Putamen (tissue), 1 donor: ENCODE data around the gene ENPP7.

Experiments
- DNase-seq: peaks from one replicate; pipeline ENCODE4 v3.0.0-alpha.2; 2016; ENCODE audit warnings: low spot score

The ENPP7 gene

DNA sequence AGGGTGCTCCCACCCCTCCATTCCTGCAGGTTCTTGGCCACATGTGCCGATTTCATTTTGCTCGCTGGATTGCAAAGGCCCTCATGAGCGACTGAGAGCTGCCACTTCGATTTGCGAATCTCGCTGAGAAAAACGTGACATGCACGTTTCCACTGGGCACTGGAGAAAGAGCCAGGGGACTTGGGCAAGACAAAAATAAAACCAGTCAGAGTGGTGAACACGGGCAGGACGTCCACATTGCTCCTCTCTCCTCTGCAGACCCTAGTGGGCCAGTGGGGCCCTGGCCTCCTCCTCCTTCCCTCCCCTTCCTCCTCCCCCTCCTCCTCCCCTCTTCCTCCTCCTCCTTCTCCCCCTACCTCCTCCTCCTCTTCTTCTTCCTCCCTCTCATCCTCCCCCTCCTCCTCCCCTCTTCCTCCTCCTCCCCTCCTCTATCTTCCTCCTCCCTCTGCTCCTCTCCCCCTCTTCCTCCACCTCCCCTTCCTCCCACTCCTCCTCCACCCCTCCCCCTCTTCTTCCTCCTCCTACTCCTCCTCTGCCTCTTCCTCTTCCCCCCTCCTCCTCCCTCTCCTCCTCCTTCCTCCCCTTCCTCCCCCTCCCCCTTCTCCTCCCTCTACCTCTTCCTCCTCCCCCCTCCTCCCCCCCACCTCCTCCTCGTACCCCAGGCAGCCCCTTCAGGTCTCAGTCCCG, 28.1 kb upstream of the ENPP7 start:
- DNase-seq, result no peak

DNA sequence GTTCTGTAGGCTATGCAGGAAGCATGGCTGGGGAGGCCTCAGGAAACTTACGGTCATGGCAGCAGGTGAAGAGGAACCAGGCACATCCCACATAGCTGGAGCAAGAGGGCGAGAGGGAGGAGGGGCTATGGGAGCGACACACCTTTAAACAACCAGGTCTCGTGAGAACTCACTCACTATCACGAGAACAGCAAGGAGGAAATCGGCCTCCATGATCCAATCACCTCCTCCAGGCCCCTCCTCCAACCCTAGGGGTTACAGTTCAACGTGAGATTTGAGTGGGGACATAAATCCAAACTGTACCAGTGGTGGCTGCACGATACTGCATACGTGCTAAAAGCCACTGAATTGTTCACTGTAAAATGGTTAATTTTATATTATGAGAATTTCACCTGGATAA, 26.1 kb upstream of the ENPP7 start:
- DNase-seq, result no peak

DNA sequence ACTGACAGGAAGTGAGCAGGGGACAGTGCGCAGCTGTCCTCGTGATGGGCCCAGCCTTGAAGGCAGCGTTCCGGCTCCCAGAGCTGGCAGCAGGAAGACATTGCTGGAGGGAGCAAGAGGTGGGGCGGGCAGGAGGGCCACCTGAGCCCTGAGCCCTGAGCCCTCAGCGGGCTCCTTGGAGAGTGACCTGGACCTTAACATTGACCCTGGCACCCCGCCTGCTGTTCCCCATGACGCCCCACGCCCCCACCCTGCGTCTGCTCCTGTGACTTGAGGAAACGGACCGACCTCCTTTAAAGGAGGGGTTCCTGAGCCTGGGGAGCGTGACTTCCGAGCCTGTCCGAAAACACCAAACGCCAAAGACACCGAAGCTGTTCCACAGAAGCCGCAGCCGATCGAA, 25.1 kb upstream of the ENPP7 start:
- no peak for DNase-seq

DNA sequence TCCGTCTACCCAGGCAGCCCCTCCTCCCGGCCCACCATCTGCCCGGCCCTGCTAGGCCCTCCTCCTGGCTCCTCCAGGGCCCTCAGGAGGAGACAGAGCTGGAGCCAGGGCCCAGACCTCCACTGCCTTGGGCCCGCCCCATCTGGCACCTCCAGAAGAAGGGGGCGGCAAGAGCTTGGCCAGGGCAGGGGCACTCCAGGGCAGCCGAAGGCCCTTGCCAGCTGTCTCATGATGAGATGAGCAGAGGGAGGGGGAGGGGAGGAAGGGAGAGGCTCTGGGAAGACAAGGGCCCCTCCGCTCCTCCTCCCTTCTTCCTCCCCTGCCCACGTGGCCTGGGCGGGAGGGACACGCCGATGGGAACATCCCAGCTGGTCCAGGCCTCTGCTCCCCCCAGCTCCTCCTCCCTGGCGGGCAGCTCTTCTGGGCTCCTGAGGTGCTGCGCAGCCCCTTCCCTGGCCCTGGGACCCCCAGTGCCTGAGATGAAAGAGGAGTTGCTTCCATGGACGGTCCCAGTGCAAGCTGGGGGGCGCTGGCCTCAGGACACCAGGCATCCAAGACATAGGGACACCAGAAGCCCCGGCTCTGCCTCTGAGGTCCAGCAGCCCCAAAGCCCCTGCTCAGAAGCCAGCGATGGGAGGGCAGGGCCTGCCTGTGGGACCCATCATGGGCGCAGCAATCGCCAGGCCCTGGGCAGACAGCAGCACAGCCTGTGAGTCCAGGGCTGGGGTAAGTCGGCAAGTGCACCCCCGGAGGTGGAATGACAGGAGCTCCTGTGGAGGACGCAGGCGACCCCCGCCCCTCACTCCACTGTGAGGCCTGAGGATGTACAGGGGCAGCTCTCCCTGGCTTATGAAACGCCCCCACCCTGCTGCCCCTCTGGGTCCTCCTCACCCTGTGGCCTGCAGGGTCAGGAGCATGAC, 23.6 kb upstream of the ENPP7 start:
- DNase-seq, result no peak

DNA sequence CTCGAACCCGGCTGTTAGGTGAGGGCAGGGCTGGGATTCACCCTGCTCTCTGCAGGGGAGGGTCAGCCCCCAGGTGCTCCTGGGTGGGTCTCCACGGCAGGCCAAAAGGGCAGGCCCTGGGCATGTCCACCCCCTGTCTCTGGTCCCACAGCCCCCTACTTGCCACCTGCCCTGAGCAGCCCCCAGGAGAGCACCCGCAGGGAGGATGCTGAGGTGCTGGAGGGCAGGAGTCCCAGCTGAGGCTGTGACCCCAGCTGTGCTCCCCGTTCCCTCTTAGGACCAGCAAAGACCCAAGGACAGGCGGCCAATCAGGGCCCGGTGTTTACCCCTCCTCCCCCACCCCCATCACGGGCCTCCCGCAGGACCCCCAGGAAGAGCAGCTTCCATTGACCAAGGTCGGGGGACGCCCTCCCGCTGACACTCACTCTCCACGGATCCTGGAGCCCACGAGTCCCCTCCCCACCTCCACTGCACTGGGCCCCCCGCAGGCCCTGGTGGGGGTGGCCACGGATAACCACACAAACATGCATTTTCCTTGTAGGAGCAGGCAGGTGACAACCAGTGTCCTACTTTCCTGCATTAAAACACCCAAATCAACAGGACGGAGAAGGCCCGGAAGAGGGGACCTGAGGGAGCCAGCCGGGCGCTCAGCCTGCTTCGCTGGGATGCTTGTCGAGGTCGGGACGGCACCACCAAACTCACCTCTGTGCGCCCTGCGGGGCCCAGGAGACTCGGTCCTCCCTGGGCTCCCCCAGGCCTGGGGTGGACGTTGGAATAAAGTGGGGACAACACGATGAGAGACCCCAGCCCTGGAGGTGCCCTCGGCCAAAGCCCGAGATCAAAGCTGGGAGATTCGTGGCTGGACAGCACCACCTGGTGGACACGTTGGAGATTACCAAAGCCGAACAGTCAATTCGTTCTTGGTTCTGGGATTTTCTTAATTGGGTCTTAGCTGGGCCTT, 22.5 kb upstream of the ENPP7 start:
- peak; percentile 19 for DNase-seq

DNA sequence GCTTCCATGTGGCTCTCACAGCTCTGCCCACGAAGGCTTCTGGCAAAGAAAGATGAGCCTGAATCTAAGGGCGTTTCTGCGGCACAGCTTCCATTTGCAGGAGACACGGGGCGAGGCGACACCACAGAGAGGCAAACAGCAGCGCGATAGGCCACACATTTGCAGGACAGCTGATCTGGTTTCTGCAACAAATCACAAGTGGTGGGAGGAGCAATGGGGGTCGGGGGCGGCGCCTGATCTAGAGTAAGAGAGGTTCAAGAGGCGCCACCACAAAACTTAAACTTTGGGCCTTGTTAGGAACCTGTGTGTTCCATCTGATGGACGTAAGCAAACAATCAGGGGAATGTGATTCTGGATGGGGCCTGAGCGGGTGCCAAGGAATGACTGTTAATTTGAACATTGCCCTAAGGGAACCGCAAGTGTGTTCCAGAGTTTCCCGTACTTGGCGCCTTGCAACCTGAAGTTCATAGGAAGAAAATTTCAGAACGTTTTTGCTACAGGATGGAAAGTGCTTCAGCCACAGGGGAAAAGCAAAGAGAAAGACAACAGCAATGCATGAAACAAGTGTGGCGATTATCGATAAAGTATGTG, 18.9 kb upstream of the ENPP7 start:
- DNase-seq, result no peak

DNA sequence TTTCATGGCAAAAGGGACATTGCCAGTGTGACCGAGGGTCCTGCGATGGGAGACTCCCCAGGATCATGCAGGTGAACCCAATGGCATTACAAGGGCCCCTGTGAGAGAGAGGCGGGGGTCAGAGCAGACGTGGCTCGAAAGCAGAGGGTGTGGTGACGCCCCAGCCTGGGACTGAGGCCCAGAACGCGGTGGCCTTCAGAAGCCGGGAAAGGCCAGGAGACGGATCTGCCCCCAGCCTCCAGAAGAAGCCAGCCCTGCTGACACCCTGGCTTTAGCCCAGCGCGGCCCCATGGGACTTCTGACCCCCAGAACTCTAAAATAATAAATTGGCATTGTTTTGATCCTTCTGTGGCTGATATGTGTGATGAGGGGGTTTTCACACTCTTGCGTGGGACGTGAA, 17.4 kb upstream of the ENPP7 start:
- DNase-seq, result no peak

DNA sequence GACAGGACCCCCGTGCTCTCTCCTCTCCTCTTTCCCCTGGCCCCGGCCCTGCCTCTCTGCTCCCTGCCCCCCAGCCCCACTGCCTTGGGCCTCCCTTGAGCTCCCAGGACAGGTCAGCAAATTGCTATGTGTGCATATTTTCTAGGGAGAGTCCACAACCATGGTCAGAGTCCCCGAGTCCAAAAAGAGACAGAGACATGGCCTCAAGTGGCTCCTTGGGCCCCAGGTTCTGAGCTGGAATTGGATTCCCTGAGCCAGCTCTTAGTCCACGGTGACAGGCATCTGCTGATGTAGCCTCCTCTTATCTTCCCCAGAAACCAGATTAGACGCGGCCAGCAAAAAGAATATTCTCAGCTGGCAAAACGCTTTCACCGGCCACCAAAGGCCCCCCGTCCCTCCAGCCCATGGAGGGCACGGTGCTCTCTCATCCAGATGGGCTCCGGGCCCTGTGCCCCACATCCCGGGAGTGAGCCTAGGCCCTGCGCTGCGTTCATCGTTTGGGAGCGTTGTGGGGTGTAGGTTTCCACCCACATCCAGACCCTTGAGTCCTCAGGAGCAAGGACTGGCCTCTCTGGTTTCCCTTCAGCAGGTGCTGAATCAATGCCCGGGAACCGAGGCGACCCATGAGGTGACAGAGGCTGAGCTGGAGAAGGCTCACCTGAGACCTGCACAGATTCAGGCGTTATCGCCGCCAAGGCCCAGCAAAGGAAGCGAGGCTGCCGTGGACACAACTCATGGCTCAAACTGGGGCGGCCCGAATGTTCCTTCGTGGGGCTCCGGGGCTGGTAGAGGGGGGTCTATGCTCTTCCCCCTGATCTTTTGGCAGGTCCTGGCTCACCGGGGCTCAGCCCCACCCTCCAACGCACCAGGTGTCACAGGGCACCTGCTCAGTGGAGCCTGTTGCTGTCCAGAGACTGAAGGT, 16.3 kb upstream of the ENPP7 start:
- DNase-seq, result no peak

DNA sequence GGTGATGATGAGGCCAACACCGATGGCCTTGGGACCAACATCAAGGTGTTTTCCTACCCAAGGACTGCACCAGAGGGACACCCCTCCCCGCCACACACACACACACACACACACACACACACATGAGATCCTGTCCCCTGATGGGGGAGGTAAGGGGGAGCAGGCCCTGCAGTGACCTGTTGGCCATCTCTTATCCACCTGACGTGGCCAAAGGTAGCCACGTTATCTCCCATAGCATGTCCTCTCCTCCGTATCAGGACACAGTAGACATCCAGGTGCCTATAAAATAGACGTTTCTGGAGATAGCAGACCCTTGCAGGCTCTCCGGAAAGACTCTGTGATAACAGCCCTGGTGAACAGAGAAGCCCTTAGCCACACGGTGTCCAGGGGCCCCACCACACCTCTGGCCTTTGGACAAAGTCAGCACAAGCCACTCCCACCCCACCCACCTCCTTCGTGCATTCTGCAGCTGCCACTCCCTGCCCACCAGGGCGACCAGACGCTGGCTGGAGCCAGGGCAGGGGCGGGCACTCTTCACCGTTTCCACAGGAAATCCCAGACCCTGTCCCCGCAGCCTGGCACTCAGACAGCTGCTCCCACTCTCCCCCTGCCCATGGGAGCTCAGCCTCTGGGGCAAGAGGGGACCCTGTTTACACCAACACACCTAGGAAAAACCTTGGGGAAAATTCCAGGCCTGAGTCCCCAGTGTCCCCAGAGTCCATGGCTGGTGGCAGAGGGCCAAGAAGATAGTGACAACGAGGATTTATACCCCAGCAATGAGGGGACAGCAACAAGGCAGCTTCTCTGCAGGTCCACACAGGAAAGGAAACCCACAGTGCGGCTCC, 15.4 kb upstream of the ENPP7 start:
- no peak for DNase-seq

DNA sequence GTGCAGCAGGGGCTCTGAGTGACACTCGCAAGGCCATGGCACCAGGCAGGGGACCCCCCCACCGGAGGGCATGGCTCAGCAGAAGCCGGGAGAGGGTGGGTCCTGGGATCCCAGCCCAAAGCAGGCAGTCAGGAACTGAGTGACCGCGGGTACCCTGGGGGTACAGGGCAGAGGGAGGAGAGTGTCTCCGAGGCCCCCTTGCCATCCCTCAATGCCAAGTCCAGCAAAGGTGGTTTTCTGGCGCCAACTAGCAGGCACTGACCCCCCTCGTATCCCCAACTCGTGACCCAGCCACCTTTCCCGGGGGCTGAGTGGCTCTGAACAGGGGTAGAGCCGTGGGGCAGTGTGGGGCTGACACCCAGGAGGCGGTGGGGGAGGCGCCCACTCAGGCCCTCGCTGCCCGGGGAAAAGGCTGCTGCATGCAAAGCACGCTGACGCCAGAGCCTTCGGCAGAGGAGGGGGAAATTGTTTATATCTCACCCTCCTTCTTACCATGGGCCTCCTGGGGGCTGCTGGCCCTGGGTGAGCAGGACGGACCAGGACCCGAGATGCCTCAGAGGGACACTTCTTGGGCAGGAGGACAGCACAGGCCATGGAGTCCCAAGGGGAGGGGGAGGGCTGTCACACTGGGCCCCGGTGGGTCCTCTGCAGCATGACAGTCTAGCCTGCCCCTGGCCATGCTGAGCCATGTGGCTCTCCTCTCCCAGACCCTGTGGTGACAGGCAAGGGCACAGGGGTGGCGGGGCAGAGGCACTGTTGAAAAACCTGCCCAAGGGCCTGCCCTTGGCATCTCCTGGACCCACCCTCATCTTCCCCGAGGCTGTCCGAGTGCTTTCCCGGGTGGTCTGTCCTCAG, 14.6 kb upstream of the ENPP7 start:
- DNase-seq, result no peak

DNA sequence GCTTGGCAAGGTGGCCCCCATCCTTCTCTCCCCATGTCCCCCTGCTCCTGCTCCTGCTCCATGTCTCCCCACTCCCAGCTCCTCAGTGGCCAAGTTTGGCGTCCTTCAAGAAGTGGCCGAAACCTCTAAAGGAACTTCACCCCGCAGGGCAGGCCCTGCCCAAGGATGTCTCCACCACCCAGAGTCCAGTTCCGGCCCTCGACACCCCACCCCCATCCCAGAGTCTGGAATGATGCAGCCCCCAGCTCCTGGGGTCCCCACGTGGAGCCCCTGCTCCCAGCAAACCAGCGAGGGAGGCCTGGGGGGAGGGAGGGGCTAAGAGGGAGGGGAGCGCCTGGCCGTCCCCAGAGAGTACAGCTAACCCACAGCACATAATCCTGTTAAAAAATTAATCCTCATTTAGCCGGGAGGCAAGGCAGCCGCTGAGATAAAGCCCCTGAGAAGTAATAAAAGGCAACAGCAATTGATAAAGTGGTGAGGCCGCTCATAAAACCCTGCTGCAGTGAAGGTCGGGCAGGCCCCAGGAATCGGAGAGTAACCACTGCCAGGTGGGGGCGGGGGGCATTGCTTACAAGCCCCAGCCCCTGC, 9.9 kb upstream of the ENPP7 start:
- no peak for DNase-seq

DNA sequence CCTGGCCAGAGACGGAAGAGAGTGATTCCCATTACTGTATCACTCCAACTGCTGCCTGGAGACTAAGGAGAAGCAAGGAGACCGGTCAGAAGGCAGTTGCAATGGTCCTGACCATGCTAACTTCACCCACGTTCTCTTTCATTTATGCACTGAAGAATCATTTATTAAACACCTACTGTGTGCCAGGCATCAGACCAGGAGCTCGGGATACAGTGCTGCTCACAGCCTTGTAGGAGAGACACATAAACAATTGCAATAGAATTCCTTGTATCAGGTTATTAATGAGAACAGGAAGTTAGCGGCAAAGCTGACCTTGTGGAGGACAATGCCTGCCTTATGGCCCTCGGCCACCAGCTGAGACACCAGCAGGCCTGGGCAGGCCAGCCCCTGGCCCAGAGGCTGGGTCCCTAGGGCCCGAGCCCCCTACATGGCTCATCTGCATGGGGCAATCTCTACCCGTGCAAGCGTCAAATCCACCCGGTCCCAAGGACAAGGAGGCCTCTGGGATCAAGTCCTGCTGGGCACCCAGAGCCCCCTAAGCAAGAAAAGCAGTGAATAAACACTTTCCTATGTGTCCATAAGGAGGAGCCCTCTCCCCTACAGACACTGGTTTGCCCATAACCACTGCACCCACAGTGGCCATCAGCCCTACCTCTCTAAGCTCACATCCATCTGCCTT, 8.6 kb upstream of the ENPP7 start:
- DNase-seq, result no peak

DNA sequence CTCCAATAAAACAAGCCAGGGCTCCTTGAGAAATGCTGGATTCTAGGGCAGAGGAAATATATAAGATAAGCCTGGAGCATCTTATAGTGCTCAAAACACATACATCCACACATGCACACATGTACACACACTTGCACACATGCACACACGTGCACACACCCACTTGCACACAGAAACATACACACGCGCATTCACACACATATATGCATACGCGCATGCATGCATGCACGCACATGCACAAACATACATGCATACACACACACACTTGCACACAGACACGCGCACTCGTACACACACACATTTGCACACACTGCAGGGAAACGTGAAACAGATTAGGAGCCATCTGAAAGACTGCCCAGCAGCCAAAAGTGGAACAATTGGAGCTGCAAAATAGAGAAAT, 8.0 kb upstream of the ENPP7 start:
- DNase-seq, result no peak

DNA sequence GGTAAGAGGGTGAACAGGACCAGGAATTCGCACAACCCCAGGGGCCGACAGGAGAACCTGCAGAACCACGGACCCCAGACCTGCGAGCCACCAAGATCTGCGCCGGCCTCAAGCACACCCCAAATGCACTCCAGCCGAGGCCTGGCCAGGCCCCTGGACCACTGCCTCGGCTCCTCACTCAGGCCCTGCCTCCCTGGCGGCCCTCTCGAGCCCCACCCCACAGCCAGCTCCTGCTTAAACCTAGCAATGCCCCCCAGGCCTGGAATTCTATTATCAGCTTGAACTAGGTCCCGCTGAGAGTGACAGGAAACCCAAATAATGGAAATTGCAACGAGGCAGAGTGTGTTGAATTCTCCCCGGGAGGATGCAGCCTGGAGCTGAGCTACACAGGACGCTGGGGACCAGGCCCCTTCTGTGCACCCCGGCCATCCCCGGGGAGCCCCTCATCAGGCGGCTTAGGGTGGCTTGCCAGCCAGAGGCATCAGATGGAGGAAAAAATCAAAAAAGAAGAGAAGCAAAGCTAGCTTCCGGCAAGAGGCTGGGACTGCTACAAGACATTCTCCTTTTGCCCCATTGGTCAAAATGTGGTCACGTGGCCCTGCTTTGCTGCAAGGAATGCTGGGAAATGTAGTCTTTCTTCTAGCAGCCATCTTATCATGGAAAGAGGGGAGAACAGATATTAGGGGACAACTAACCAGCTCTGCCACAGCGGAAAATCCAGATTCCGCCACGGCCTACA, 2.4 kb upstream of the ENPP7 start:
- peak; percentile 93 for DNase-seq

DNA sequence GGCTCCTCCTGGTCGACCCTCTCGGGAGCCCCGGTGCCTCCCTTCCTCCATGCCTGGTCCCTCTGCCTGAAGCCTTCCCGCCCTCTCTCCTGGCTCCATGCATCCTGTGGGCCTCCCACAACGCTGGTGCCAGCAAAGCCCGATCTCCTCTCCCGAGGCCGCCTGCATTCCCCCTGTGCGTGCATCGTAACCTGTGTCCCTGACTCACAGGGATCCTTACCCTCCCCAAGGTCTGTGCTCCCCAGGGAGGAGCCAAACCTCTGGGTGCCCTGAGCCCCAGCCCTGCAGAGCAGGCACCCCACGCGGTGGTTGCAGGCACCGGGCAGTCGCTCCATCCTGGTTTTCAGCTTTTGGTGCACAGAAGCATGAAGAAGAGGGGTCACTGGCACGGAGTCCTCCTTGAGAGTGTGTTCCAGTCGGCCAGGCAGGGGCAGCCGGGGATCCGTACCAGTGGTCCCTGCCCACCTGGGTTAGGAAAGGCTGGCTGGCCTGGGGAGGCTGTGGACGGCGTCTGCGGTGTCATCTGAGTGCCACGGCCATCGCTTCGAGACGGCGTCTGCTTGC, 1.8 kb upstream of the ENPP7 start:
- DNase-seq, result no peak

DNA sequence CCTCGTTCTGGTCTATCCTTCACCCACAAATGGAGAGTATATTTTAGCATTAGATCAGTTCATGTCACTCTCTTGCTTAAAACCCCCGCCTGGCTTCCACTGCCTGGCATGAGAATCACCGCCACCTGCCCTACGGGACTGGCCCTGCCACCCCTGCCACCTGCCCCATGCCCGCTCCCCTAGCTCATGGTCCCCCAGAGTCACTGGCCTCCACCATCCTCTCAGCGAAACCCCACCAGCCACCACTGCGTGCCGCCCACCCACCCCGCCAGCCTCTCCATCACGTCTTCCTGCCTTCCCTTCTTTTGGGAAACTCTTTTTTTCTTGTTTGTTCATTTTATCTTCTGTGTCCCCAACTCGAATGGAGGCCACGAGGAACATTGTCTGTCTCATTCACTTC, 982 bp upstream of the ENPP7 start:
- DNase-seq, result no peak

DNA sequence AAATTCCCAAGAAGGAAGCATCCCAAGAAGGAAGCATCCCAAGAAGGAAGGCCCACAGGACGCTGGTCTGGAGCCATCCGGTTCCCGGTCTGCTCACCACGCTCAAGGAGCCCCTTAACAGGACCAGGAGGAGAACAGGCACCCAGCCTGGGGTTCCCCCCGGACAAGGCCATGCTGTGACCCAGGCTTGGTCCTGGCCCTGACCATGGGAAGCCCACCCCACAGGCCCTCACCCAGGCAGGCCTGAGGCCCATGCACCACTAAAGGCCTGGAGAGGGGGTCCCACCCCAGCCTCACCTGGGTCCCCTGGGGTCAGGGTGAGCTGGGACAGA, 340 bp upstream of the ENPP7 start:
- DNase-seq, result no peak
